Measurements from ENCODE around the gene ODF4.

DNA sequence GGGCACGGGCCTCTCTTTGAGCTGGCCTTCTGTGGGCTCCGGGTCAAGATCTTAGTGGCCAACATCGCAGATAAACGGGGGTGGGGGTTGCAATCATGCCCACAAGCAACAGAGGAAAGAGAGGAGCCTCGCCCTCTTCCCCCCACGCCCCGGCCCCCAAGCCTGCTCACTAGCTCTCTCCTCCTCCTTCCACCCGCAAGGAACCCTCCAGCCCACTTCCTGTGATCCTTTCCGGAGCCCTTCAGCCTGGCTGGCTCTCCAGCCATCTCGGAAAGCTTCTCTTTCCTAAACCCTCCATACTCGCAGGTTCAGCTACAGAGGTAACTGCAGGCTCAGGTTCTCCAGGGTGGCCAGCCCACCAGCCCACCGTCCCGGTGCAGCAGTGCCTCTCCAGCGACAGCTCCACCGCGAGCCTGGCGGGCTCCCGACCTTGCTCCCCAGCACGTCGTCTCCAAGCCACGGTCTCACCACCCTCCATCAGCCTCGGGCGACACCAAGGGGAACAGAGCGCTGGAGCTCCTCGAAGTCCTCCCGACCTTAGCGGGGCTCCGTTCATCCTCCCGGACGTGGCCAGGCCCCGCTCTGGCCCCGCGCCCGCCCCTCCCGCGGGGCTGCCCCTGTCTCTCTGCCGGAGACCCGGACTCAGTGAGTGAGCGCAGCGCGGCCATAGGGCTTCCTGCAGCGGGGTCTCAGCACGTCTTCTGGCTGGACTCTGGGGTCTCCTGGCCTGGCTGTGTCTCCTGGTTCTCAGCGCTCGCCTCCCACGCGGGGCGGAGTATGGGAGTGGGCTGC, 12.9 kb upstream of the ODF4 start:
- TF ChIP-seq, protein P1, sequence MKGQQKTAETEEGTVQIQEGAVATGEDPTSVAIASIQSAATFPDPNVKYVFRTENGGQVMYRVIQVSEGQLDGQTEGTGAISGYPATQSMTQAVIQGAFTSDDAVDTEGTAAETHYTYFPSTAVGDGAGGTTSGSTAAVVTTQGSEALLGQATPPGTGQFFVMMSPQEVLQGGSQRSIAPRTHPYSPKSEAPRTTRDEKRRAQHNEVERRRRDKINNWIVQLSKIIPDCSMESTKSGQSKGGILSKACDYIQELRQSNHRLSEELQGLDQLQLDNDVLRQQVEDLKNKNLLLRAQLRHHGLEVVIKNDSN (IDR thresholded peaks at IDR 0.05; ENCODE audit: borderline replicate concordance, low read depth), result no peak
- TF ChIP-seq GABPA (IDR thresholded peaks at IDR 0.05; ENCODE audit: low read depth), result no peak
- TF ChIP-seq, protein P2, sequence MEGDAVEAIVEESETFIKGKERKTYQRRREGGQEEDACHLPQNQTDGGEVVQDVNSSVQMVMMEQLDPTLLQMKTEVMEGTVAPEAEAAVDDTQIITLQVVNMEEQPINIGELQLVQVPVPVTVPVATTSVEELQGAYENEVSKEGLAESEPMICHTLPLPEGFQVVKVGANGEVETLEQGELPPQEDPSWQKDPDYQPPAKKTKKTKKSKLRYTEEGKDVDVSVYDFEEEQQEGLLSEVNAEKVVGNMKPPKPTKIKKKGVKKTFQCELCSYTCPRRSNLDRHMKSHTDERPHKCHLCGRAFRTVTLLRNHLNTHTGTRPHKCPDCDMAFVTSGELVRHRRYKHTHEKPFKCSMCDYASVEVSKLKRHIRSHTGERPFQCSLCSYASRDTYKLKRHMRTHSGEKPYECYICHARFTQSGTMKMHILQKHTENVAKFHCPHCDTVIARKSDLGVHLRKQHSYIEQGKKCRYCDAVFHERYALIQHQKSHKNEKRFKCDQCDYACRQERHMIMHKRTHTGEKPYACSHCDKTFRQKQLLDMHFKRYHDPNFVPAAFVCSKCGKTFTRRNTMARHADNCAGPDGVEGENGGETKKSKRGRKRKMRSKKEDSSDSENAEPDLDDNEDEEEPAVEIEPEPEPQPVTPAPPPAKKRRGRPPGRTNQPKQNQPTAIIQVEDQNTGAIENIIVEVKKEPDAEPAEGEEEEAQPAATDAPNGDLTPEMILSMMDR (IDR thresholded peaks at IDR 0.05), result no peak
- TF ChIP-seq EZH2phosphoT487 (IDR thresholded peaks at IDR 0.05; ENCODE audit: borderline replicate concordance, low read depth), result no peak
- TF ChIP-seq SMC3 (IDR thresholded peaks at IDR 0.05; ENCODE audit: low read depth, low read length), result no peak
- TF ChIP-seq SIN3A (IDR thresholded peaks at IDR 0.05; ENCODE audit: borderline replicate concordance, low read depth, low read length), result no peak
- no peak for TF ChIP-seq FOSL2 (IDR thresholded peaks at IDR 0.05; ENCODE audit: borderline replicate concordance, low read depth)
- no peak for TF ChIP-seq JUND (IDR thresholded peaks at IDR 0.05)
- TF ChIP-seq RAD21 (IDR thresholded peaks at IDR 0.05; ENCODE audit: low read length), result no peak
- TF ChIP-seq POLR2AphosphoS5 (IDR thresholded peaks at IDR 0.05; ENCODE audit: low read depth, low read length), result no peak
- TF ChIP-seq, protein P3, sequence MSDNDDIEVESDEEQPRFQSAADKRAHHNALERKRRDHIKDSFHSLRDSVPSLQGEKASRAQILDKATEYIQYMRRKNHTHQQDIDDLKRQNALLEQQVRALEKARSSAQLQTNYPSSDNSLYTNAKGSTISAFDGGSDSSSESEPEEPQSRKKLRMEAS (IDR thresholded peaks at IDR 0.05; ENCODE audit: low read depth), result no peak
